HepG2 (cell line): ENCODE results near the gene CAMSAP2.

Source experiments
- AGO1 ChIP-seq: fragments of 200-400 bp; formaldehyde crosslinking; IDR thresholded peaks from 2 replicates; pipeline ENCODE4 v1.6.1; 2017; ENCODE audit warnings: mild to moderate bottlenecking, low read depth, low read length, moderate library complexity; ENCODE audit not compliant: poor library complexity, severe bottlenecking
- GFI1 ChIP-seq: sonication (generic); formaldehyde crosslinking; IDR thresholded peaks from 2 replicates; pipeline ENCODE4 v1.5.0; 2020; ENCODE audit warnings: missing genetic modification reagents, mild to moderate bottlenecking, borderline replicate concordance
- KLF6 ChIP-seq: IDR thresholded peaks from 2 replicates; pipeline ENCODE4 v1.8.0; 2016; ENCODE audit warnings: missing biosample characterization, missing genetic modification reagents
- MEIS1 ChIP-seq: sonication (generic); formaldehyde crosslinking; IDR thresholded peaks from 2 replicates; pipeline ENCODE4 v1.9.0; 2021; ENCODE audit warnings: mild to moderate bottlenecking, missing genetic modification reagents, moderate library complexity, borderline replicate concordance
- MNT ChIP-seq: fragments of 450-650 bp; IDR thresholded peaks from 2 replicates; pipeline ENCODE4 v1.6.1; 2016
- REXO4 ChIP-seq: sonication (generic); formaldehyde crosslinking; IDR thresholded peaks from 2 replicates; pipeline ENCODE4 v1.8.0; 2022; ENCODE audit warnings: missing genetic modification reagents, mild to moderate bottlenecking, borderline replicate concordance
- XRCC5 ChIP-seq: fragments of 200-400 bp; formaldehyde crosslinking; optimal IDR thresholded peaks from 2 replicates; pipeline ENCODE3; 2017; ENCODE audit warnings: mild to moderate bottlenecking, low read length
- ZFX ChIP-seq: sonication (generic); formaldehyde crosslinking; IDR thresholded peaks from 2 replicates; pipeline ENCODE4 v1.4.0; 2020; ENCODE audit warnings: mild to moderate bottlenecking, low read depth, missing genetic modification reagents, moderate library complexity
- ZNF24 ChIP-seq: fragments of 450-650 bp; IDR thresholded peaks from 2 replicates; pipeline ENCODE4 v1.6.1; 2017; ENCODE audit warnings: antibody characterized with exemption, mild to moderate bottlenecking
- ZNF589 ChIP-seq: sonication (generic); formaldehyde crosslinking; conservative IDR thresholded peaks from 2 replicates; pipeline ENCODE4 v1.8.0; 2022; ENCODE audit warnings: mild to moderate bottlenecking, moderate library complexity, missing genetic modification reagents
- TF ChIP-seq, protein P1 (sequence below): sonication (generic); formaldehyde crosslinking; IDR thresholded peaks from 2 replicates; pipeline ENCODE4 v1.5.0; 2020; ENCODE audit warnings: mild to moderate bottlenecking, missing genetic modification reagents, moderate library complexity
- TF ChIP-seq, protein P2 (sequence below): sonication (generic); formaldehyde crosslinking; IDR thresholded peaks from 2 replicates; pipeline ENCODE4 v1.4.0; 2020; ENCODE audit warnings: mild to moderate bottlenecking, missing genetic modification reagents

GRCh38 chr1:200874694-200875093, 136.0 kb downstream of the CAMSAP2 start:
- TF ChIP-seq AGO1 (no peak), MEIS1 (CRISPR knock-in tag) (no peak), GFI1 (no peak), MNT (no peak), KLF6 (CRISPR knock-in tag) (no peak), ZNF589 (no peak), XRCC5 (no peak), ZNF24 (no peak), ZFX (CRISPR knock-in tag) (no peak), REXO4 (CRISPR knock-in tag) (no peak)
- TF ChIP-seq, protein P1, sequence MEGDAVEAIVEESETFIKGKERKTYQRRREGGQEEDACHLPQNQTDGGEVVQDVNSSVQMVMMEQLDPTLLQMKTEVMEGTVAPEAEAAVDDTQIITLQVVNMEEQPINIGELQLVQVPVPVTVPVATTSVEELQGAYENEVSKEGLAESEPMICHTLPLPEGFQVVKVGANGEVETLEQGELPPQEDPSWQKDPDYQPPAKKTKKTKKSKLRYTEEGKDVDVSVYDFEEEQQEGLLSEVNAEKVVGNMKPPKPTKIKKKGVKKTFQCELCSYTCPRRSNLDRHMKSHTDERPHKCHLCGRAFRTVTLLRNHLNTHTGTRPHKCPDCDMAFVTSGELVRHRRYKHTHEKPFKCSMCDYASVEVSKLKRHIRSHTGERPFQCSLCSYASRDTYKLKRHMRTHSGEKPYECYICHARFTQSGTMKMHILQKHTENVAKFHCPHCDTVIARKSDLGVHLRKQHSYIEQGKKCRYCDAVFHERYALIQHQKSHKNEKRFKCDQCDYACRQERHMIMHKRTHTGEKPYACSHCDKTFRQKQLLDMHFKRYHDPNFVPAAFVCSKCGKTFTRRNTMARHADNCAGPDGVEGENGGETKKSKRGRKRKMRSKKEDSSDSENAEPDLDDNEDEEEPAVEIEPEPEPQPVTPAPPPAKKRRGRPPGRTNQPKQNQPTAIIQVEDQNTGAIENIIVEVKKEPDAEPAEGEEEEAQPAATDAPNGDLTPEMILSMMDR (CRISPR knock-in tag) = no peak
- TF ChIP-seq, protein P2, sequence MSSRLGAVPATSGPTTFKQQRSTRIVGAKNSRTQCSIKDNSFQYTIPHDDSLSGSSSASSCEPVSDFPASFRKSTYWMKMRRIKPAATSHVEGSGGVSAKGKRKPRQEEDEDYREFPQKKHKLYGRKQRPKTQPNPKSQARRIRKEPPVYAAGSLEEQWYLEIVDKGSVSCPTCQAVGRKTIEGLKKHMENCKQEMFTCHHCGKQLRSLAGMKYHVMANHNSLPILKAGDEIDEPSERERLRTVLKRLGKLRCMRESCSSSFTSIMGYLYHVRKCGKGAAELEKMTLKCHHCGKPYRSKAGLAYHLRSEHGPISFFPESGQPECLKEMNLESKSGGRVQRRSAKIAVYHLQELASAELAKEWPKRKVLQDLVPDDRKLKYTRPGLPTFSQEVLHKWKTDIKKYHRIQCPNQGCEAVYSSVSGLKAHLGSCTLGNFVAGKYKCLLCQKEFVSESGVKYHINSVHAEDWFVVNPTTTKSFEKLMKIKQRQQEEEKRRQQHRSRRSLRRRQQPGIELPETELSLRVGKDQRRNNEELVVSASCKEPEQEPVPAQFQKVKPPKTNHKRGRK (CRISPR knock-in tag) = no peak
